Pons (tissue), 1 donor: Measurements from ENCODE around the gene ABHD5.
A peak's percentile ranks its signal among the peaks of the same experiment; 100 is the strongest.

Source experiments
- DNase-seq: peaks from one replicate; pipeline ENCODE4 v3.0.0-alpha.2; 2016; ENCODE audit warnings: low spot score

ABHD5 gene

GRCh38 chr3:43723121-43723734 lies 32.5 kb downstream of the ABHD5 start:
- no peak for DNase-seq

DNA sequence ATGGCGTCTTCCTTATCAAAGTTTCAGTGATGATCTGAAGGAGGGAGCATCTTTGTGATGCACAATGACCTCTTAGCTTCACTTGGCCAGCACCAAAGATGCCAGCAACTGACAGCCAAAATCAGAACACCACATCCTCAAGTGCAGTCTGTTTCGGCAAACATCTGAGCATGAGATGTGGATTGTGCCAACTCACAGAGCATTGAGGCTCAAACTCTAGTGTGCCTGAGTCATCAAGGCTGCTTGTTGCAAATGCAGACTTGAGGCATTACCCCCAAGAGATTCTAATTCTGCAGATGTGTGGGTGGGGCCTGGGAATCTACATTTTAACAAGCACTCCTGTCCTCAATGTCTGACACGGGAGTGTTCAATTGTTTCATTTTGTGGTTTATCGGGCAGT lies 35.8 kb downstream of the ABHD5 start:
- no peak for DNase-seq

DNA sequence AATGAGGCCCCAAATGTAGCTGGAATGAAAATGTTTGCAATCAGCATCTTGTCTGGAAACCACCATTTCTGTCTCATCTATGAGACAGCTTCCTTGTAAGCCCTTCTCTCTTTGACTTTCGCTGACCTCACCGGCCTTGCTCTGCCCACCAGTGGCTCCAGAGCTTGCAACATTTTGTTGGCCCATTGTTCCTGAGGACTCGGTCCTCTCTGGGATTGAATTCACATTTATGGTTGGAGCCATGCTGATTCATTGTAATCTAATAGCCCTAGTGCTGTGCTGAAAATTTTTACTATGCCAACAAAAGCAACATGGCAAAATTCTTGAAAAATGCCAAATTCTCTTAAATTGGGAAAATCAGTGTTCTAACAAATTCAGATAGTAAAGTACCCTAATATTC lies 37.2 kb downstream of the ABHD5 start:
- no peak for DNase-seq

DNA sequence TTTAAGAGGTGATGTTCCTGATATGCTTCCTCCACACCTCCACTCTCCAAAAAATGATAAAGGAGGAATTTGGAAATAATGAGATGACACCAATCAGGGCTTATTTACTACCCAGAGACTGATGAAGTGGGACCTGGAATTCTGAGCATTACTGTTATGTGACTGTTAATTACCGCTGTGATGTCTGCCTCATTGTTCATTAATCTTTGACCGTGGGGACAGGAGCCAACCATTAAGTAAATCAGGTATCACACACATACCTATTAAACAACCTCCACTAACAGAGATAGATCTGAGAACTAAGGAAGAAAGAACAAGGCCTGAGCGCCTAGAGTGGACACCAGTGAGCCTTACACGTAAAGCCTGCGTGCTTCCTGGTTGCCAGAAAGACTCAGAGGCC lies 37.7 kb downstream of the ABHD5 start:
- no peak for DNase-seq

DNA sequence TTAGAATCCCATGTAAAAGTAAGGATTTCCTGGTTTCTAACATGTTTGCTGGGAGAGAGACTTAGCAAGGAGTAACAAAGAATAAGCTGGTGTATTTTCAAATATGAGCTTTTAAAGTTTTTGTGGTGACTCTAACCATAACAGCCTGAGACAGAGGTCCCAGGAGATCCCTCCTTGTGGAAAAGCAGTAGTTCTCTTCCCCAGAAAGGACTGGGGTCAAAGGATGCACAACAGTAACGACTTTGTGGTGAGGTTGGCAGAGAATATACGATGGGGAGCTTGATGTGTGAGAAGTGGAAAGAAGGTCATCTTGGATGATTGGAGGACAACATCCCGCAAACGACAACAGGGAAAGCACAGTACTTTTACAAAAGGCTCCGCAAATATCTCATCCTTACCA lies 38.2 kb downstream of the ABHD5 start:
- no peak for DNase-seq

DNA sequence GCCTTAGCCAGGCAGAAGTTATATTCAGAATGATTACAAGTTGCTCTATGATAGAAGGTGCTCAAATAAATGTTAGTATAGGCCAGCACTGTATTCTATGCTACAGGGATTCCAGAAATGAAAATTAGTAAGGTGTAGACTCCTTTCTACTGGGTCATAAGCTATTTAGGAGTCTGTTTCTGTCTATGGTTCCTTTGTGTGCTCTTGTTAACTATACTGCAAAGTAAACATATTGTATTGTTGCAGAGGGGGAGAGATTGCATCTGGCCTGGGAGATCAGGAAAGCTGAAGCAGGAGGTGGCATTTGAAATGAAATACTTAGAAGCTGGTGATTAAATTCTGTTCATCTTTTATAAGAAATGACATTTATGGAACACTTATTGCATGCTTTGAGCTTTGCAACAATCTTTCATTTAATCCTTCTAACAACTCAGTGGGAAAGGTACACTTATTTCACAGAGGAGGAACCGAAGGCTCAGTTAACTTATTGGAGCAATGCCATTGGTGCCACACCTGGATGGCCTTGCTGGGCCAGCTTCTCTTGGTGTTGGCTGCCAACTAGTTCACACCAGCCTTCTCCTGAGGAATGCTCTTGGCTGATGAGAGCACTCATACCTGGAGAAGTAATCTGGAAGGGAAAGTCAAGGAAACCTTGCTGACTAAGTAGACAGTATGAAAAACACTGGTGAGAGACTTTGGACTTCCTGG lies 39.1 kb downstream of the ABHD5 start:
- no peak for DNase-seq

DNA sequence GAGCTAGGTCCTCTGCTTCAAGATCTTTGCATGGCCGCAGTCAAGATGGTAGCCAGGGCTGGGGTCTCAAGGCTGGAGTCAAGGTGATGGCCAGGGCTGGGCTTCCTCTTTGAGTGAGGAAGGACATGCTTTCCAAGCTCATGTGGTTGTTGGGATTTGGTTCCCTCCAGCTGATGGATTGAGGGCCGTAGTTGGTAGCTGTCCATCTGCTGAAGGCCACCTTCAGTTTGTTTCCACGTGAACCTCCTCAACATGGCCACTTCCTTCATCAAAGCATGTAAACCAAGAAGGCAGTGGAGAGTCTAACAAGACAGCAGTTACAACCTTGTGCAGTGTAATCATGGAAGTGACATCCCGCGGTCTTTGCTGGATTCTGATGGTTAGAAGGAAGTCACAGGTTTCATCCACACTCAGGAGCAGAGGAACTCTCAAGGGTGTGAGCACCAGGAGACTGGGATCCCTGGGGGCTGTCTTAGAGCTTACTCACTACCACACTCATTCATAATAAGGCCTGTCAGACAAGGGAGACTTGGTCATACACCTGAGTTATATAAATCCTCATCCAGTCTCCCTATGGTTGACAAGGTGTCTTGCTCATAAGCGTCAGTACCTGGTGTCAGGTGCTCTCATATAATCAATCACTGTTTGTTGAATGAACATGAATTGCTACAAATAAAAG lies 42.1 kb downstream of the ABHD5 start:
- no peak for DNase-seq

DNA sequence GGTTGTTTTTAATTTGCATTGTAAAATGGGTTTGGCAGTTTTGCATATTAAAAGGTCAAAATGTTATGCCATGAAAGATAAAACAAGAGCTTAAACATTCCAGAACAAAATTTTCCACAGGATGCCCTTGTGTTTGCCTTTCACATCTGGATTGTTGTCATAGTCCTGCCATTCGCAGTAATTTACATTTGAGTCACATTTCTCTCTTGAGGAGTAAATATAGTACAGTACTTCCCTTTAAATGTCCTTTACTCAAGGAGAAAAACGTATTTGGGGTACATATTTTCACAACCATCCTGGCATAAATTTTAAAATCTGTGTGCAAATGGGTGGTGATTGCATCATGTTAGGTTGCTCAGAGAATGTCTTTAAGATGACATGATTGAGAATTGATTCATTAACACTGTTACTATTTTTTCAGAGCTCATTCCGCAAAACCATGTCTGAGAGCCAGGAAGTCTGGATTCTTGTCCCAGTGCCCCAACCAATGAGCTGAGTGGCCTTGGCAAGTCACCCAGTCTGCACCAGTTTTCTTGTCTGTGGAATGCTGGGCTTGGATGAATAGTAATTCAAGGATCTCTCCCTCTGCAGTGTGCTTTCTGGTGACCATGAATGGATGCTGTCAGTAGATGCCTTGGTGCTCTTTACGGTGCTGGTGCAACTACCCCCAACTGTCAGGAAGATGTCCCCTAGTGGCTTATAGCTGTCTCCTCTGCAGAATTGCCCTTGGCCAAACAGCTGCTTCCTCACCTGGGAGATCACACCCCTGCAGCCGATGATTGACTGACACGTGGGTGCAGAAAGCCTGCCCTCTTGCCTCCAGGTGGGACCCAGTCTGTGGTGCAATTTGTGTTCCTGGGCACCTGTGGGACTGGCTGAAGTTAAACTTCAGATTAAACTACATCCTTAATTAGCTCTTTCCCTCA lies 43.0 kb downstream of the ABHD5 start:
- peak; percentile 12 for DNase-seq

DNA sequence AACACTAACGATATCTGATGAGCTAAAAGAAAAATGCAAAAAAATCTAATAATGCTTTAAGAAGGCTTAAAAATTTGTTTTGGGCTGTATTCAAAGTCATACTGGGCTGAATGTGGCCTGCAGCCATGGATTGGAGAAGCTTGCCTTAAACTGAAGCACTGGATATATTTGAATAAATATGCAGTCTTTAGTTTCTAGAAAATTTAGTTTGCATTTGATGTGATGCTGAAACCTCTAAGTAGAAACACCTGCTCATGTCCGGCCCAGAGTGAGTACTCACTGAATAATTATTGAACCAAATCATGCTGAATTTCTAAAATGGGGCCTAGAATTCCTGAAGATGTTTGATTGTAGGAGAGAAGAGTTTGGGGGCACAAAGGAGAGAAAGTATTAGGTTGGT lies 43.9 kb downstream of the ABHD5 start:
- DNase-seq = no peak

DNA sequence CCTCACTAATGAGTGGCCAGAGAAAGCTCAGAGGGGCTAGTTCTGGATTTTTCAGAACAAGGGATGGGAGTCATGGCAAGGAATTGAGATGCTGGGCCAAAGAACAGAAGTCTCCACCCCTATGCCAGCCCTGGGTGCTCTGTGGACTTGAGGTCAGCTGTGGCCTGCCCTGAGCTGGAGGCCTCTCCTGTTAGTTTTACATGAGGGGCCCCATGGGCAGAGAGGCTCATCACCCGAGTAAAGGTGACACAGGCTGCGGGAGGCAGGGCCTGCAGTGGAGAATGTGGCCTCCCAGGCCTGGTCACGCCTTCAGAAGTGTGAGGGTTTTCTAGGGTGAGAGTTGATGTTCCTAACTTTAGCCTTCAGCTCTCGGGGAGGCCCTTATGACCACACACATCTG lies 44.9 kb downstream of the ABHD5 start:
- no peak for DNase-seq

DNA sequence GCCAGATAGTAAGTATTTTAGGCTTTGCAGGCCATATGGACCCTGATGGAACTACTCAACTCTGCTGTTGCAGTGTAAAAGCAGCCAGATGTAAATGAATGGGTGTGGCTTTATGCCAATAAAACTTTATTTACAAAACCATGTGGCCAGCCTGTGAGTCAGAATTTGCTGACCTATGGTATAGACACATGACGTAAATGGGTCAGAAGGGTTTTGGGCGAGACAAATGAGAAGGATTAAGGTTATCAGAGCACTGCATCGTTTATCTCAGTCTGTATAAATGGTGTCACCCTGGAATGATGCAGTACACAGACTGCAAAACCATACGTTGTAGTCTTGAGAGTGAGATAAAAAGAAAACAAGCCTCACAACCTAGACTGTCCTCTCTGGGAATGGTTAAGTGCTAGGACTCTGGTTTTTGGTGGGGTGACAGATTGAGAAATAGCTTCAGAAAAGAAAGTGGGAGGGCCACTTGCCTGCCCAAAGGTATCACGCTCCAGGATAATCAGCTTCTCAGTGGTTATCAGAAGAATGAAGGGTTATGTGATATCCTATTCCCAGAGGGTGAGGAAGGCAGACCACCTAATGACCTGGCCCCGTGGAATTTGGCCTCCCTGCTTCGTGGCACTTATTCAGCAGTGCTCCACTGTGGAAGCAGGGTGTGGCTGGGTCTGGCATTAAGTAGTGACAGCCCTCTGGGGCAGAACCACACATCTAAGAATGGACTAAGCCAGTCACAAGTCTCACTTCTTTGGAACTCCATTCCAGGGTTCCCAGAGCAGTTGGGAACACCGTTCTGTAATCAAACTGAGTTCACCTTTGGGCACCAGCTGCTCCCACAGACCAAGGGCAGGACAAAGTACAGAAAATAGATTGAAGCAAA lies 46.1 kb downstream of the ABHD5 start:
- DNase-seq = no peak

DNA sequence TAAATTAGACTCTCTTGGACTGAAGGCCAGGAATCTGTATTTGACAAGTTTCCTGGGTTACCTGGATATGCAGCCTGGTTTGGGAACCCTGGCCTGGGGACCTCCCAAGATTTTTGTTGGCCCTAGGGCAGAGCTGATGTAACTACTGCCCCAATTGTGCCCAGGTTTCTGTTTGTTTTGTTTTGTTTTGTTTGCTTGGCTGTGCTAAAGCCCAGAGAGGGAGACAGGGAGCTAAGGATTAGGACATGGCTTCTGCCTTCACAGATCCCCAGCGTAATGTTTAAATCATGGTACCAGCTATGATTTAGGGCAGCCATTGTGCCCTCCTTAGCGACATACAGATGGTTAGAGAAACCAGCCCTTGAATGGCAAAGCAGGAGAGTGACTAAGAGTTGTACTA lies 47.6 kb downstream of the ABHD5 start:
- DNase-seq = no peak

- DNase-seq = peak; percentile 29
Measured at GRCh38 chr3:43742920-43743319, 52.2 kb downstream of the ABHD5 start.

DNA sequence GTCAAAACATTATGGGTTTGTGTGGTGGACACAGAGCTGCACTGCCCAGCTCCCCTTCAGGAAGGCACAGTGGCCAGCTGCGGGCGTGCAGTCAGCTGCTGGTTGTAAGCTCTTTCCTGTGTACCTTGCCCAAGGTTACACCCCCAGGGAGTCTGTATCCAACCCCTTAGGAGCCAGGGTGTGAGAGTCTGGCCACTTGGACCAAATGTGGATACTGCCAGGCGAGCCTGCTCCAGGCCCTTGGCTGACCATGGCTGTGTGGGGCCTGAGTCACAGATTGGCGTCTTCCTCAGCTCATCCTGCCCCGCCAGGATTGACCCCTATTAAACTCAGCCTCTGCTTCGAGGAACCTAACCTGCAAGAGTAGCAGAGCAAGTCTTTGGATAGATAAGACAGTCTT lies 56.9 kb downstream of the ABHD5 start:
- DNase-seq = no peak

DNA sequence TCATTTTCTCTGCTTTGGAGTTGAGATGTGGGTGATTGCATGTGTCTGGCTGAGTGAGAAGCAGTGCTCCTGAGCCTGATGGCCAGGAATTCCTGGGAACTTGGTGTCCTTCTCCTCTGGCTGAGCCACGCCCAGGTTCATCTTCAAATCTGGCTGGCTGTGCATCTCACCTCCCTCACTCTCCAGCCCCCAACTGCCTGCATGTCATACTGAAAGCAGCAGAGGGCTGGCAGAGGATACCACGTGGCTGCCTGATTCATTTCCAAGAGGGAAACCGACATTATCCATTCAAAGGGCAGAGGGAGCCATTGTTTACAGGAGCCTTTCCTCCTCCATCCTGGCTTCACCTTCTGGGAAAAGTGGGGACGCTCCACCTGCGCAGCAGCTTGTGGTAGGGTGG lies 57.4 kb downstream of the ABHD5 start:
- DNase-seq = peak; percentile 51

- DNase-seq = no peak
Measured at GRCh38 chr3:43748645-43749044, 57.9 kb downstream of the ABHD5 start.

DNA sequence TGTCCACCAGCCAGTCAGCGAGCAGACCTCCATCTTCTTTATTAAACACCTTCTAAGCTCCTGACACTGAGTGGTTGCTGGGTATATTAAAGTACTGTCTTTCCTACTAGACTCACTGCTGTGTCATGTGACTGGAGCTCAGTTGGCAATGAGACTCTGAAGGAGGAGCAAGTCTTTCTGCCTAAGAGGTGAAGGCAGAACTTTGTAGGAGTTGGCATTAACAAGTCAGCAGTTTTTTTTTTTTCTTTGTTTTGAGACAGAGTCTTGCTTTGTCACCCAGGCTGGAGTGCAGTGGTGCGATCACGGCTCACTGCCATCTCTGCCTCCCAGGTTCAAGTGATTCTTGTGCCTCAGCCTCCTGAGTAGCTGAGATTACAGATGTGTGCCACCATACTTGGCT lies 62.2 kb downstream of the ABHD5 start:
- DNase-seq = no peak

DNA sequence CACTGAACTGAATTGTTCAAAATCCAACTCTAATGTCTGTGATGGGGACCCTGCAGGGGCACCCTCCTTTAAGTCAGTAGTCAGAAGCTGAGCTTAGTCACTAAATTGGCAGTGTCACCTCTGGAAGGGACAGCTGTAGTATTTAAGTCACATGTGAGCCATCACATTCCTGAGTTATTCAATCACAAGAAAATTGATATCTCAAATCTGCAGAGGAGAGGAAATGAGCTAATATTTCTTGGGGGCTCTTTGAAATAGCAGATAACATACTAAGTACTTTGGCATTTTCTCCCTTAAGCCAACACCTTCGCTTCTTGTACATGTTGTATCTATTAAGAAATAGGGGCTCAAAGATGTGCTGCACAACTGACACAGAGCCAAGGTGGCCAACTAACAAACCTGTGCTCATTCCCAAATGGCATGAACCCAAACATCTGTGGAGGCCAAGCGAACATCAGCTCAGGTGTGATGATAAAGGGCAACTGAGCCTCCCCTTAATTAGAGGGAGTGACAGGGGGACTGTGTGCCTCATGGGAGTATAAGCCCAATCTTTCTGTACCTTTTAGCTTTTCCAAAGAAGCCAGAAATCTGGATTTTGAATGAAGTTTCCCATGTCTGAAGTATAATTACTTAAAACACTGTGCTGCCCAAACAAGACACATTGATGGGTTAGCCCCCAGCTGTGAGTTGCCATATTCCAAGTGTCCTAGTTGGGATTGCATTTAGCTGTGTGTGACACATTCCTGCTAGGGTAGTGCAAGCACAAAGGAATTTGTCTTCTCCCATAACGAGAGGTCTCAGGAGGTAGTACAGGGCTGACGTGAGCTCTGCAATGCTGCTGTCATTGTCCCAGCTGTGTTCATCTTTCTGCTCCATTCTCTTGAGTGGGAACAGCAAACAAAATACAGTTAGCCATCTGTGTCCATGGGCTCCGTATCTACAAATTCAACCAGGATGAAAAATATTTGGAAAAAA lies 63.3 kb downstream of the ABHD5 start:
- DNase-seq = no peak

DNA sequence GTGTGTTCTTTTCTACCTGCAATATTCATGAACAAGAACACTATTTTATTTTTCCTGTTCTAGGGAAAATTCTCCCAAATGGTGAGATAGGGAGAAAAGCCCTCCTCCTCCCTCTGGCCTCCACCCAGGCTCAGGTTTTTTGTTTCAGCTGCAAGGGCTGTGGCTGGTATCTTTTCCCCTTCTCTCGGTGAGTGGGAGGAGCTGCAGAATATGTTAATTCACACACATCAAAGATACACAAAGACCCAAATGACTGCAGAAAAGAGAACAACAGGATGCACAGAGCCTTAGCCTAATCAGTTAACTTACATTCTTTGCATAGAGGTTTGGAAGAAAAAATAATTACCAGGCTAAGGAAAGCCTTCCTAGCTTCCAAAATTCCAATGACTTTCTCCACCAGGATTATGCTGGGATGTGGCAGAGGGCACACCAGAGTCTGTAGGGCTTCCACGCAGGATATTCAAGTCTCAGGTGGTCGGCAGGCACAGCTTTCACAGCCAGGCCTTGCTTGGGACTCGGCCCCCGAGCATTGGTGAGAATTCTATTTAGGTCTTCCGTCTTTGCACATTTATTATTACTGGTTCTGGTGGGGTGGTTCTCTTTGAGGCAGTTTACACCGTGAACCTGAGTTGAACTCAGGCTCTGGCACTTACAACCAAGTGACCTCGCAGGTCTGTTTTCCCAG lies 64.9 kb downstream of the ABHD5 start:
- DNase-seq = no peak
